ENCODE measurements around the gene PERCC1. TPM values are rescaled to one million over a fixed set of nuclear protein-coding genes. Genes with fewer than 3 reads are reported as not detected.

The PERCC1 gene
- total RNA-seq, 4 donors from 2014 or later, result 1.2 TPM; not detected in 3

DNA sequence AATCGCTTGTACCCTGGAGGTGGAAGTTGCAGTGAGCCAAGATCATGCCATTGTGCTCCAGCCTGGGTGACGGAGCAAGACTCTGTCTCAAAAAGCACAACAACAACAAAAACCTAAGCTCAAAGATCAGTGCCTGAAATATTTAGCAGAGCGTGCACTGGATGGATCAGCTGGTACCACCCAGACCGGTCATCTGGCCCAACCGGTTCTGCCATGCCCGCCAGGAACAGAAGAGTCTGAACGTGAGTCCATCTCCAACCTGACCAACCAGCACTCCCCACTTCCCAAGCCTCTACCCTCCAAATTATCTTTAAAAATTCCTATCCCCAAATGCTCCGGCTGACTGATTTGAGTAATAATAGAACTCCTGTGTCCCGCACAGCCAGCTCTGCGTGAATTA, 8.8 kb upstream of the PERCC1 start:
- in situ Hi-C loops (cut with MboI; ENCODE audit: low pct_ligation_motif_present in 1 of 4, low pct_unique_long_range_greater_than_20kb in 1 of 4, low sequenced_read_pairs in 3 of 4) (no loop called here), intact Hi-C loops (cut with DNase I; ENCODE audit: low total_unique reads) (no loop called here)
- no peak for DNase-seq
- WGBS, 2 donors (ENCODE audit: low coverage in 1 of 2), result 89 to 100% methylated on average over 3 to 10 of the region's 10 CpGs
- Histone ChIP-seq H3K27me3 (no peaks in the 10 kb centered on the region), H3K4me1 (peaks cover 7 to 27% (median 18%) of the 10 kb centered on the region in 4 donors), H3K4me3 (no peak overlapping the region), H3K9me3 (no peaks in the 10 kb centered on the region), H3K36me3 (no peaks in the 10 kb centered on the region), H3K27ac (peak overlapping the region in 3 of 4 donors; percentile 95 to 97 (median 97))
- TF ChIP-seq POLR2A (IDR thresholded peaks at IDR 0.05) (no peak), EP300 (IDR thresholded peaks at IDR 0.05; ENCODE audit: low read depth) (no peak), POLR2AphosphoS5 (IDR thresholded peaks at IDR 0.05) (no peak)
- TF ChIP-seq, protein P1, sequence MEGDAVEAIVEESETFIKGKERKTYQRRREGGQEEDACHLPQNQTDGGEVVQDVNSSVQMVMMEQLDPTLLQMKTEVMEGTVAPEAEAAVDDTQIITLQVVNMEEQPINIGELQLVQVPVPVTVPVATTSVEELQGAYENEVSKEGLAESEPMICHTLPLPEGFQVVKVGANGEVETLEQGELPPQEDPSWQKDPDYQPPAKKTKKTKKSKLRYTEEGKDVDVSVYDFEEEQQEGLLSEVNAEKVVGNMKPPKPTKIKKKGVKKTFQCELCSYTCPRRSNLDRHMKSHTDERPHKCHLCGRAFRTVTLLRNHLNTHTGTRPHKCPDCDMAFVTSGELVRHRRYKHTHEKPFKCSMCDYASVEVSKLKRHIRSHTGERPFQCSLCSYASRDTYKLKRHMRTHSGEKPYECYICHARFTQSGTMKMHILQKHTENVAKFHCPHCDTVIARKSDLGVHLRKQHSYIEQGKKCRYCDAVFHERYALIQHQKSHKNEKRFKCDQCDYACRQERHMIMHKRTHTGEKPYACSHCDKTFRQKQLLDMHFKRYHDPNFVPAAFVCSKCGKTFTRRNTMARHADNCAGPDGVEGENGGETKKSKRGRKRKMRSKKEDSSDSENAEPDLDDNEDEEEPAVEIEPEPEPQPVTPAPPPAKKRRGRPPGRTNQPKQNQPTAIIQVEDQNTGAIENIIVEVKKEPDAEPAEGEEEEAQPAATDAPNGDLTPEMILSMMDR (IDR thresholded peaks at IDR 0.05), result no peak

DNA sequence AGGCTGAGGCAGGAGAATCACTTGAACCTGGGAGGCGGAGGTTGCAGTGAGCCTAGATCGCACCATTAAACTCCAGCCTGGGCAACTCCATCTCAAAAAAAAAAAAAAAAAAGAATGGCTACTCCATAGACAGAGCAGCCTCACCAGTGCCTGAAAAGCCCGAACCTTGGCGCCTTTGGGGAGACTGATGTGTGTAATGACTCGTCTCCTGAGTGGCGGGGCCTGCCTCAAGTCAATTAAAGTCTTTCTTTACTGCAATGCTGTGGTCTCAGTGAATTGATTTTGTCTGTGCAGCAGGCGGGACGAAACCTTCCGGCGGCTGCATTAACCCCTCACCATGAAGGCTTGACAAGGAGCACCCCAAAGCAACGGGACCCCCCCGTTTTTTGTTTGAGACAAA, 6.8 kb upstream of the PERCC1 start:
- no peak overlapping the region for H3K4me3 ChIP-seq
- intact Hi-C loops (cut with DNase I; ENCODE audit: low total_unique reads) (no loop called here), in situ Hi-C loops (cut with MboI; ENCODE audit: low pct_ligation_motif_present in 1 of 4, low pct_unique_long_range_greater_than_20kb in 1 of 4, low sequenced_read_pairs in 3 of 4) (no loop called here)
- H3K27me3 ChIP-seq, result no peaks in the 10 kb centered on the region
- H3K27ac ChIP-seq, result no peak overlapping the region
- H3K4me1 ChIP-seq, result peaks cover 7 to 23% (median 19%) of the 10 kb centered on the region in 4 donors
- no peaks in the 10 kb centered on the region for H3K9me3 ChIP-seq
- DNase-seq, result no peak
- TF ChIP-seq, protein P1 (IDR thresholded peaks at IDR 0.05), result no peak
- TF ChIP-seq POLR2A (IDR thresholded peaks at IDR 0.05) (no peak), EP300 (IDR thresholded peaks at IDR 0.05; ENCODE audit: low read depth) (no peak)
- 93% methylated on average over 12 of the region's 12 CpGs; no CpG with 5 or more reads in 1 of the 2 donors for WGBS, 2 donors (ENCODE audit: low coverage in 1 of 2)
- no peaks in the 10 kb centered on the region for H3K36me3 ChIP-seq

DNA sequence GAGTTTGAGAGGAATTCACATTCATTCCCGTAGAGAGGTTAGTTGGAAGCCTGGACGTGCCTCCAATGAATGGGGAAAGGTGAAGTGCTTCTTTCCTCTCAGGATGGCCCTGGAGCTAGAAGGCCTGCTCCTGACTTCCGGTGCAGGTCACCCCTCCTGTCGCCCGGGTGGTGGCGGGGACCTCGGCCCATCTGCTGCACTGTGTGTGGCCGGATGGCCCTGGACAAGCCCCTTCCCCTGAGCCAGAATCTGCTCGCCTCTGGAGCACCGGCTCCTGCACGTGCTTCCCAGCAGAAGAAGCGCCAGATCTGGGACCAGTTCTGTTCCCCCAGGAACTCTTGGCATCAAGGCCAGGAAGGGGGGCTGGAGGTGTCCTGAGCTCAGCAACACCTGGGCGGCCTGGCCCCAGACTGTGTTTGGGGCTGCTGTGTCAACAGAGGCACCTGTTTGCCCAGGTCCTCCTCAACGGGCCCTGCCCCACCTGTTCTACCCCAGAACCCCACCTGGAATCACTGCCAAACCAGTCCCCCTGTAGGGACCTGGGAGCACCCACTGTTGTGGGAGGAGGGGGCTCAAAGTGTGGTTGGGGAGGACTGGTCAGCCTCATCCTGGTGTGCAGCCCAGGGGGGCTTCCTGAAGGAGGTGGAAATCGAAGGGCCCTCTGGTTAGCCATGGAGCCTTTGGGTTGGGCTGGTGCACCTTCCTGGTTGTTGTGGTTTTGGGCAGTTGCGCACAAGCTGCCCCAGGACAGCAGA, 5.1 kb upstream of the PERCC1 start:
- 84 to 100% methylated on average over 1 to 11 of the region's 16 CpGs for WGBS, 2 donors (ENCODE audit: low coverage in 1 of 2)
- in situ Hi-C loops (cut with MboI; ENCODE audit: low pct_ligation_motif_present in 1 of 4, low pct_unique_long_range_greater_than_20kb in 1 of 4, low sequenced_read_pairs in 3 of 4), result no loop called here
- no peak overlapping the region for H3K4me3 ChIP-seq
- no peaks in the 10 kb centered on the region for H3K9me3 ChIP-seq
- peaks cover 0 to 11% (median 8%) of the 10 kb centered on the region in 4 donors for H3K4me1 ChIP-seq
- TF ChIP-seq EP300 (IDR thresholded peaks at IDR 0.05; ENCODE audit: low read depth) (no peak), POLR2A (IDR thresholded peaks at IDR 0.05) (no peak), POLR2AphosphoS5 (IDR thresholded peaks at IDR 0.05) (no peak)
- TF ChIP-seq, protein P1 (IDR thresholded peaks at IDR 0.05), result no peak
- H3K27me3 ChIP-seq, result peaks cover 6% of the 10 kb centered on the region
- no peak overlapping the region for H3K27ac ChIP-seq
- no peak for DNase-seq
- intact Hi-C loops (cut with DNase I; ENCODE audit: low total_unique reads), result no loop called here
- no peaks in the 10 kb centered on the region for H3K36me3 ChIP-seq

DNA sequence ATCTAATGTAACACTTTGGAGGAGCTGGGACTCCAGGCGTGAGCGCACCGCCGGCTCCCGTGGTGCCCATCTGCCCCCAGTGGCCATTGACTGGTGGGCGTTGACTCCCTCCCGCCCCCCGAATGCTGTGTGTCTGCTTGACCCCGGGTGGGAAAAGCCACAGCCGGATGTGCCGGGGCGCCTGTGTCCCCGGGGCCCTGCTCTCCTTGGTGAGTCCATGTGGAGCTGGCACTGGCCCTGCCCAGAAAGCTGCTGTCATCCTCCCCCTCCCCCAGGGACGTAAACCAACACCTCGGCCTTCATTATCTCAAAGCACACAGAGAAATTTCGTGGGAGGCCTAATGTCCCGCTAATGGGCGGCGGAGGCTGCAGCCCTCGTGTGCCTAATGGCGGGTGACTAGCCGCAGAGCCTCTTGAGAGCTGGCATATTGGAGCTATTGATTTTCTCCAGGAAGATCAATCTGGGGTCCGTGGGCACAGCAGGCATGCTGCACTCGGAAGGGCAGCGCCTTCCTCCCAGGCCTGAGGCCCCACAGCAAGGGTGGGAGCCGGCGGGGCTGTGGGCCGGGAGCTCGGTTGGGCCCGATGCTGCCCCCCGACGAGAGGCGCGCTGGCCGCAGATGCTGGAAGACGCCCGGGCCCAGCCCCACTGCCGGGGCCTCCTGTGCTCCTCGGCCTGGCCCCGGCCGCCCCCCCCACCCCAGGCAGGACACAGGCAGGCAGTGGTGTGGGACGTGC, 4.0 kb upstream of the PERCC1 start:
- in situ Hi-C loops (cut with MboI; ENCODE audit: low pct_ligation_motif_present in 1 of 4, low pct_unique_long_range_greater_than_20kb in 1 of 4, low sequenced_read_pairs in 3 of 4), result no loop called here
- Histone ChIP-seq H3K4me3 (no peak overlapping the region), H3K4me1 (peaks cover 0 to 4% (median 2%) of the 10 kb centered on the region in 4 donors), H3K27me3 (peaks cover 12% of the 10 kb centered on the region), H3K36me3 (no peaks in the 10 kb centered on the region), H3K27ac (no peak overlapping the region), H3K9me3 (no peaks in the 10 kb centered on the region)
- no peak for DNase-seq
- intact Hi-C loops (cut with DNase I; ENCODE audit: low total_unique reads), result no loop called here
- TF ChIP-seq POLR2AphosphoS5 (IDR thresholded peaks at IDR 0.05), result no peak
- TF ChIP-seq EP300 (IDR thresholded peaks at IDR 0.05; ENCODE audit: low read depth), result no peak
- TF ChIP-seq, protein P1 (IDR thresholded peaks at IDR 0.05), result no peak
- TF ChIP-seq POLR2A (IDR thresholded peaks at IDR 0.05), result no peak
- WGBS, 2 donors (ENCODE audit: low coverage in 1 of 2), result 89% methylated on average over 31 of the region's 42 CpGs; no CpG with 5 or more reads in 1 of the 2 donors
